SK-N-DZ (cell line): ENCODE results near the gene ARHGEF11.
"Not testable (repeated sequence)": the region's sequence is repeated elsewhere in the genome, so short reads cannot be mapped to it uniquely, and the experiment has no call there.

Source experiments
- DNase-seq: peaks from one replicate; pipeline ENCODE4 v3.0.0-alpha.2; 2015; ENCODE audit warnings: low spot score

The ARHGEF11 gene

DNA sequence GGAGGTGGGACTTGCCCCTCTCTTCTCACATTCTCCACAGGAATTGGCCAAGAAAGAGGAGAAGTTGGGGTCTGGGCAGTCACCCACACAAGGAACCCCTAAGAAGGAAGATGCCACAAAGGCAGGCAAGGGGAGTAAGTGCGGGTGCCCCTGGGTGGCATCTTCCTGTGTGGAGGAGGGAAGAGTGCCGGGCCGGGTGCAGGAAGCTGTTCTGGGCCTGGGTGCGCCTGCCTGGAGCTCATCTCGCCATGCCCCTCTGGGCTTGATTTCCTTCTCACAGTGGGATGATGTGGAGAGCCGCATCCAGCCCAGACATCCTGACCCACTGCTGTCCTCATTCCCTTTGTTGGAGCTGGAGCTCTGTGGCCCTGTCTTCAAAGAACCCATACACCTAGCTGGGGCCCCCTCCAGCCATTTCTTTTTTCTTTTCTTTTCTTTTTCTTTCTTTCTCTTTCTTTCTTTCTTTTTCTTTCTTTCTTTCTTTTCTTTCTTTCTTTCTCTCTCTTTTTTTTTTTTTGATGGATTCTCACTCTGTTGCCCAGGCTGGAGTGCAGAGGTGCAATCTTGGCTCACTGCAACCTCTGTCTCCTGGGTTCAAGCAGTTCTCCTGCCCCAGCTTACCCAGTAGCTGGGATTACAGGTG lies 115.8 kb downstream of the ARHGEF11 start:
- DNase-seq, result no peak

DNA sequence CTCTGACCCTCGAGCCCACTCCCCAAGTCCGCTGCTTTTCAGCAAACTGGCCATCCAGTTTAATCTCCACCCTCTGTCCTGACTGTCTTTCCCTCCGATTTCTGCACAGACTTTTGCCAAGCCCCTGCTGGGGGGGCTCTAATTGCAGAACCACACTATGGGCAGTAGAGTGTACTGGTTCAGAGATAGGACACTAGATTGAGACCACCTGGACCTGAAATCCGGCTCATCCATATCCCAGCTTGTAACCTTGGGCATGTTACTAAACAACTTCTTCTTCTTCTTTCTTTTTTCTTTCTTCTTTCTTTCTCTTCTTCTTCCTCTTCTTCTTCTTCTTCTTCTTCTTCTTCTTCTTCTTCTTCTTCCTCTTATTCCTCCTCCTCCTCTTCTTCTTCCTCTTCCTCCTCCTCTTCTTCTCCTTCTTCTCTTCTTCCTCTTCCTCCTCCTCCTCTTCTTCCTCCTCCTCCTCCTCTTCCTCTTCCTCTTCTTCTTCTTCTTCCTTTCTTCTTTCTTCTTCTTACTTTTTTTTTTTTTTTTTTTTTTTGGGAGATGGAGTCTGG lies 117.4 kb downstream of the ARHGEF11 start:
- no peak for DNase-seq

DNA sequence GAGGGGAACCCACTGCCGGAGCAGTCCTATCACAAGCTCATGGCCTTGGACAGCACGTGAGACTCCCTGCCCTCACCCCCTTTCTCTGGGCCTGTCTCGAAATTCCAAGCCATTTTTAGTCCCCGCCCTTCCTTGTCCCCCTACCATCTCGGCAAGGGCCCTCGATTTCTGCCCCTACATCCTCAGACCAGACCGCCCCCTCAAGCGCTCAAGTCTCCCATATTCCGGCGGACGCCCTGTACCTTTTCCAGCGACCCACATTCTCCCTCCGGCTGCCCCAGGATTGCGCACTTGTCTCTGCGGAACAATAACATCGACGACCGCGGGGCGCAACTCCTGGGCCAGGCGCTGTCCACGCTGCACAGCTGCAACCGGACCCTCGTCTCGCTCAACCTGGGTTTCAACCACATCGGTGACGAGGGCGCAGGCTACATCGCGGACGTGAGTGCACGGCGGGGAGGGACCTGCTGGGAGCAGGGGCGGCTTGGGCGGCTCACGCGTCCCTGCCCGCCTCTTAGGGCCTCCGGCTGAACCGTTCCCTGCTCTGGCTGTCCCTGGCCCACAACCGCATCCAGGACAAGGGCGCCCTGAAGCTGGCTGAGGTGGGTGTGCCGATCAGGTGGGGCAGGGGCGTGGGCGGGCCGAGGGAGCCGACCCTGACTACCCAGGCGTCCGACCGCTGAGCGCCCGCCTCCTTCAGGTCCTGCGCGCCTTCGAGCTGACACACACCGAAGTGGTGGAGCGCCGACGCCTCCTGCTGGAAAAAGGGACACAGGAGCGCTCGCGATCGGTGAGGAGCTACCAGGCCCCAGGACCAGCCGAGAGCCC lies 118.1 kb downstream of the ARHGEF11 start:
- peak; percentile 87 for DNase-seq

DNA sequence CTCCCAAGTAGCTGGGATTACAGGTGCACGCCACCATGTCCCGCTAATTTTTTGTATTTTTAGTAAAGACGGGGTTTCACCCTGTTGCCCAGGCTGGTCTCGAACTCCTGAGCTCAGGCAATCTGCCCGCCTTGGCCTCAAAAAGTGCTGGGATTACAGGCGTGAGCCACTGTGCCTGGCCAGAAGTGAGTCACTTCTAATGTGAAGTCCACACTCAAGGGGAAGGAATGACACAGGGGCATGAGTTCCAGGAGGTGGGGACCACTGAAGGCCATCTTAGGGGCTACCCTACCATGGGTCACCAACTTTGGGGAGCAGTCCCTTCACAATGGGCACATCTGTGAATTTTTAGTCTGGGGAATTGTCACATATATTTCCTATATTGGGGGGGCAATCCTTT lies 118.8 kb downstream of the ARHGEF11 start:
- DNase-seq, result not testable (repeated sequence)

DNA sequence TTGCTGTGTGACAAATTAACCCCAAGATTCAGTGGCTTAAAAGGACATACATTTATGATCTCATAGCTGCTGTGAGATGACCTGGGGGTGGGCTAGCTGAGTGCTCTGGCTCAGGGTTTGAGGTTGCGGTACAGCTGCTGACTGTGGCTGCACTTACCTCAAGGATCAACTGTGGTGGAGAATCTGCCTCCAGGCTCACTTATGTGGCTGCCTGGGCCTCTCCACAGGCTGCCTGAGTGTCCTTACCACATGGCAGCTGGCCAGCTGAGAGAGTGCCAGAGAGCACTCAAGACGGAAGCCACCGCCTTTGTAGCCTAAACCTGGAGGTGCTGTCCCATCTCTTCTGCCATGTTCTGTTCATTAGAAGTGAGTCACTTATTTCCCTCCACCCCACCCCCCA lies 119.4 kb downstream of the ARHGEF11 start:
- no peak for DNase-seq

DNA sequence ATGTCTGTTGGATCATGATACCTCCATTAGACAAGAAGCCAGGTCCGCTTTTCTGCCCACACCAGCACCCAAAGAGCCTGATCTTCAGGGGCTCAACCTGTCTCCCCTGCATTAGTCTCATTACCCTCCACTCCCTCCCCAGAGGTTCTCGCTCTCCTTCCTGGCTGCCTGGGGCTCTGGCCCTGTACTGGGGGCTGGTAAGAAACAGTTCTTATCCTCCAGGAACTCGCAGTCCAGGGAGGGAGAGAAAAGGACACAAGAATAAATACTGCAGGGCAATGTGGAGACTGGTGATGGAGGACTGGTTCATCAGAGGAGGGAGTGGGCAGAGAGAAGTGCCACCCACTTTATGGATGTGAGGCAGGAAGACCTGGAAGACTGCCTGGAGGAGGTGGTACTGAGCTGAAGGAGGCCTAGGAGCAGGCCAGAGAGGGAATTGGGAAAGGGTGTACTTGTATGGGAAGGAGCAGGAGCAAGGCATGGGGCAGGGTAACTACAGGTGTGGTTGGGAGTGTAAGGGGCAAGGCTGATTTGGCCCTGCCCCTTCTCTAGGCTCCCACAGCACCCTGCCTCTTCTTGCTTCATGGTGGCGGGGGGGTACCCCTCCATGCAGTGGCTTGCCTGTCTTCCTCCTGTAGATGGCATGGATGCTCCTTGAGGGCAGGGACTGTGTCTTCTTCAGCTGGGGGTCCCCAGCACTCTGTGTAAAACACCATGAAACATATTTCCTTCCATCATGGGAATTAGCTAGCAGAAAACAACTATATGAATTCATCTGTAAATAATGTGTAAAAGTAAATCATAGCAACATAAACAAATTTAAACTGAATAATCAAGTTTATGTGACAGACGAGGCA lies 120.2 kb downstream of the ARHGEF11 start:
- no peak for DNase-seq

DNA sequence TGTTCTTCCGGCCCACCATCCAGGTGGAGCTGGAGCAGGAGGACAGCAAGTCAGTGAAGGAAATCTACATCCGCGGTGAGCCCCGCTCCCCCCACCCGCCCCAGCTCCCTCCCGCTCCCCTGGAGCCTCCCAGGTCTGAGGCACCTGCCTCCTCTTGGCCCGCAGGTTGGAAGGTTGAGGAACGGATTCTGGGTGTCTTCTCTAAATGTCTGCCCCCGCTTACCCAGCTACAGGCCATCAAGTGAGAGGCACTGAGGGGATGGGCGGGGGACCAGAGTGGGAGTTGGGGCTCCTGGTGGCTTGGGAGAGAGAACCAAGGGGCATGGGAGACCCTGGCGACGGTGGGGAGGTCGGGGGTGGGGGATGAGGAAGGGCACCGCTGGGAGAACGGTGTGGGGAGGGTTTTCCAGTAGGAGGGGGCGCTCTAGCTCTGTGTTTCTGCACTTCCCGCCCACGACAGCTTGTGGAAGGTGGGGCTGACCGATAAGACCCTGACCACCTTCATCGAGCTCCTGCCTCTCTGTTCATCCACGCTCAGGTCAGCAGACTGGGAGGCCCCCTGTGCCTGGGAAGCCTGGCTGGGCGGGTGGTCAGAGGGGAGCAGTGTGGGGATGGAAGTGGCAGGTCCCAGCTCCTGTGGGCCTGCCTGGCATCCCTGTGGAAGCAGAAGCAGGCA lies 120.9 kb downstream of the ARHGEF11 start:
- DNase-seq, result no peak

DNA sequence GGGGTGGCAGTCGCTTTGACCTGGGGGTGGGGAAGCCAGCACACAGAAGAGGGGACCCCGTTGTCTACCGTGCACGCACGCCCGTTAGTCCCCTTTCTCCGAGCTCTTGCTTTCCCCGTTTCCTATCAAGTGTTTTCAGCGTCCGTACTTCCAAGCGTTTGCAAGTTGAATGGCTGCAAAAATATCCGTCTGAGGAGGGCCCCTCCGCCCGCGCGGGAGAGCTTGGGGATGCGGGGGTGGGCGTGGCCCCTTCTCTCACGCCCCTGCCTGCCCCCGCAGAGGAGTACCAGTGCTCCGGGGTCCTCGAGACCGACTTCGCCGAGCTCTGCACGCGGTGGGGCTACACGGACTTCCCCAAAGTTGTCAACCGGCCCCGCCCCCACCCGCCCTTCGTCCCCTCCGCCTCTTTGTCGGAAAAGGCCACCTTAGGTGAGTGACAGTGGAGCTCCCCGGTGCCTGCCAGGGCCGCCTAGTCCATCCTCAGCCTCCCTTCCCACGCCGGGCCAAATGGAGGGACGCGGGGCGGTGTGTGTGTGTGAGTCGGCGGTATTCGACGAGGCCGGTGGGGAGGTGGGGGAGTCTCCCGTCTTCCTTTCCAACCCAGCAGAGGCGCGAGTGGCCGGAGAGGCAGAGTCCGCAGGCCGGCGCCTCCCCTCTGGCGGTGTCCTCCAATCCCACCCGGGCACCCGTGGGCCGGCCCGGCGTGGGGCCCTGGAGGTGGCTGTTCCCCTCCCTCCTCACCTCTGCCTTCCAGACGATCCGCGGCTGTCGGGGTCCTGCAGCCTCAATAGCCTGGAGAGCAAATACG lies 121.7 kb downstream of the ARHGEF11 start:
- DNase-seq, result no peak

DNA sequence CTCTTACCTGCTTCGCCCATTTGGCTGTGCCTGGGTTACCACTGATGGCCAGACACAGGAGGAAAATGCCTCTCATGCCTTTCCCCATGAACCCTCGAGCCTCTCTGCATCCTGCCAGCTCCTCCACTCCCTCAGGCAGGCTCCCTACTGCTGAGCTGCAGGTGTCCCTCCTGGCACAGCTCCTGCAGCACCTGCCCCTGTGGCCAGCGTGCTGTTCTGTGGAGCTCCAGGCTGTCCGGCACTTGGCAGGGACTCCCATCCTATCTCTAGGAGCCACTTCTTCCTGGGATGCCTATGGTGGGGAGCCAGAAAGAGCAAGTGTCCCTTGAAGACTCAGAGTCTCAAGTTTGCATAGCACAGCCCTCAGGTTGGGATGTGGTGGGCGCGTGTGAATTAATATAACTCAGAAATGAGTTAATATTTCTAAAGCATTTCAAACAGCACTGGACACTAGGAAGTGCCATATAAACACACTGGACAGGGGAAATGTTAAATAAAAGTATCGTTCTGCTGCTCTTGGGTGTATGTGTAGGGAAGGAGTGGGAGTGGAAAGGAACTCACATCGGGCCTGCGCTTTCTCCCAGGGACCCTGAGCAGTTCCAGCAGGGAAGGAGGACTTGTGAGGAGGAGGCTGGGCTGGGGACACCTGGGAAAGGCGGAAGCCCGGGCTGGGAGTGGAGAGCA lies 122.4 kb downstream of the ARHGEF11 start:
- DNase-seq, result no peak

DNA sequence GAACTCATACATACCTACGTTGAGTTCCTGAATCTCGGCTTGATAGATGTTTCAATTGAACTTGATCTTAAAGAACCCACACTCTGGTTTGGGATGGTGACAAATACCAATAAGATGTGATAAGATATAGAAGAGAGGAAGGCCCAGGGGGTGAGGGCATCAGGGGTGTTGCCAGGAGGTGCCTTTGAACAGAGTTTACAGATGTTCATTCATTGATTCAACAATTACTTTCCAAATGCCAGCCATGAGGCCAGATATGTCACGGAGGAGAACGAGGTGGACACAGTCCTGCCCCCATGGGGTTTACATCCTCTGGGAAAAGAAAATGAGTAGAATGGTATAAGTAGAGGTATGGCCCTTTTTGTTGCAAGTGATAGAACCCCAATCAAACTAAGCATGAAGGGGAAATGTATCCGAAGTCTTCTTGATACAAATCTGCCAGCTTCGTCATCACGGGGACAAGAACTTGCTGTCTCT lies 124.5 kb downstream of the ARHGEF11 start:
- DNase-seq, result no peak

DNA sequence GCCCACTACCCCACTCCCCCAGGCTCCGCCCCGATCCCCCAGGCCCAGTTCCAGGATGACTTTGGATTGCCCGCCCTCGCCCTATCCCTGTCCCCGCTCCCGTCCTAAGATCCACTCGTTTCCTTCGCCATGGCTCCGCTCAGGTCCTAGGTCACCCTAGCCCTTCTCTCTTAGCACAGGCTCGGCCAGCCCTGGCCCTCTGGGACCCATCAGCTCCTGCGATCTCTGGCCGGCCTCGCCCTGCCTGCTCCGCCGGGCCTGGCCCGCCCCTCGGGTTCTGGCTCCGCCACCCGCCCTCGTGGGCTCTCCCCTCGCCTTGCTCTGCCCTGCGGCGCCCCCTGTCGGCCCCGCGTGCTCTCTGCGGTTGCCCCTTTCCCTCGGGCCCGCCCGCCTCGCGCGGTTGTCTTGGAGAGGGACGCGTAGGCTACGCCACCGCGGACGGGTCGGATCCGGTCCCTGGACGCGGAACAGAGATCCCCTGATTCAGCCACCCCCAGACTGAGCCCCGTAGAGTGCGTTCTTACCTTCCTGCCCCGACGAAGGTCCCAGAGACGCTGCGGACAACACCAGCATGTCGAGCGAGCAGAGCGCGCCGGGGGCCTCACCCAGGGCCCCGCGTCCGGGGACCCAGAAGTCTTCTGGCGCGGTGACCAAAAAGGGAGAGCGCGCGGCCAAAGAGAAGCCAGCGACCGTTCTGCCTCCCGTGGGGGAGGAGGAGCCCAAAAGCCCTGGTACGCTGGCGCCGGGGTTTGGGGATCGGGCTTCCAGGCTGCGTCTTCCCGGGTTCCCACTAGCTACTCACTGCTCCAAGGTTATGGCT lies 125.1 kb downstream of the ARHGEF11 start, which contains the start of gene LRRC71:
Gene LRRC71, plus strand, starts transcription at position 400 of the 820 bp plus-strand sequence. Its CDS starts 172 bp downstream, at position 572.
- DNase-seq, result peak; percentile 82

DNA sequence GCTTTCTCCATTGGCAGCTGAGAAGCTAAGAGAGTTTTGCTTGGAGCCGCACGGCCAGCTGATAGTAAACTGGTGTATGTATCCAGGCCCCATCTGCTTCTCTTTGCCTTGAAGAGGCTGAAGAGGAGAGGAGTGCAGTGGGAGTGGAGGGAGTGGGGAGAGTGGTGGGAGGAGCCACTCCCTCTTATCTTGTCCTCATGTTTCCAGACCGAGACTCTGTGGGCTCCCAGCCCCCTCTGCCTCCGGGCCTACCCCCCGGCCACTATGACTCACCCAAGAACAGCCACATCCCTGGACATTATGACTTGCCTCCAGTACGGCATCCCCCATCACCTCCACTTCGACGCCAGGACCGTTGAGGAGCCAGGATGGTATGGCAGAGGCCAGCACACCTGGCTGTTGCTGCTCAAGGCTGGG lies 131.1 kb downstream of the ARHGEF11 start:
- peak; percentile 65 for DNase-seq

DNA sequence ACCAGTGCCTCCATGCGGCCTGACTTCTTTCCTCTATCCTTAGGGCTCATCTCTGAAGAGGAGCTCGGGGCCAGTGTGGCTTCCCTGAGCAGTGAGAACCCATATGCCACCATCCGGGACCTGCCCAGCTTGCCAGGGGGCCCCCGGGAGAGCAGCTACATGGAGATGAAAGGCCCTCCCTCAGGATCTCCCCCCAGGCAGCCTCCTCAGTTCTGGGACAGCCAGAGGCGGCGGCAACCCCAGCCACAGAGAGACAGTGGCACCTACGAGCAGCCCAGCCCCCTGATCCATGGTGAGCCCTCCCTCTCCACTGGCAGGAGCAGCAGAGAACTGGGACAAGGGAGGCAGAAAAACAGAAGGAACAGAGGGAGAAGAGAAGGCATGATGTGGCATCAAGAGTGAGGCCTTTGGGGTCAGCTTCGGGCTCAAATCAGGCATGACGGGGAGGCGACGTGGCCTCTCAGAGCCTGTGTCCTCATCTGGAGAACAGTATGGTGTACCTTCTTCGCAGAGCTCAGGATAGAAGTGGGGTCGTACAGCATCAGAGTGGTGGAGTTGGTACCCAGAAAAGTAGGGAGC lies 131.6 kb downstream of the ARHGEF11 start:
- DNase-seq, result no peak

DNA sequence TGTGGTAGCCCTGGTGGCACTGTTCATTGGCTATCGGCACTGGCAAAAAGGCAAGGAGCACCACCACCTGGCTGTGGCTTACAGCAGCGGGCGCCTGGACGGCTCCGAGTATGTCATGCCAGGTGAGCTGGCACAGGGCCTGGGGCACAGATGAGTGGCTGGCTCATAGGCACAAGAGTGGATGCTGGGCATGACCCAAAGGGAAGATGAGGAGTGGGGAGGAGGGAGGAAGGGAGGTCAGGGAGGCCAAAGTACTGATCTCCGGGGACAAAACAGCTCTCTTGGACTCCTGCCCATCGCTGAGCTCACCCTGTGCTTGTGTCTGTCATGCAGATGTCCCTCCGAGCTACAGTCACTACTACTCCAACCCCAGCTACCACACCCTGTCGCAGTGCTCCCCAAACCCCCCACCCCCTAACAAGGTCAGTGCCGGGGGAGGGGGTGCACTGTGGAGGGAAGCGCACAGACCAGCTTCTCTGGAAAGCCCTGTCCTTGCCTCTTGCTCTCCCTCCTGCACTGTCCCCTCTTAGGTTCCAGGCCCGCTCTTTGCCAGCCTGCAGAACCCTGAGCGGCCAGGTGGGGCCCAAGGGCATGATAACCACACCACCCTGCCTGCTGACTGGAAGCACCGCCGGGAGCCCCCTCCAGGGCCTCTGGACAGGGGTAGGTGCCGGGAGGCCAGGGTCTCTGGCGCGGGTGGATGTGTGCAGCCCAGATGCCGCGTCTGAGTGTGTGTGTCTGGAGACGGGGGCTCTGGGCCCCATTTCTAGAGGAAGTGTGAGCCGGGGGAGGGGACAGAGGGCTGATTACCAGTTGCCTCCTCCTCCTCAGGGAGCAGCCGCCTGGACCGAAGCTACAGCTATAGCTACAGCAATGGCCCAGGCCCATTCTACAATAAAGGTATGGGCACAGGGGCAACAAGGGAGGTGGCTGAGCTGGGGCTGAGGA lies 132.4 kb downstream of the ARHGEF11 start:
- peak; percentile 75 for DNase-seq

DNA sequence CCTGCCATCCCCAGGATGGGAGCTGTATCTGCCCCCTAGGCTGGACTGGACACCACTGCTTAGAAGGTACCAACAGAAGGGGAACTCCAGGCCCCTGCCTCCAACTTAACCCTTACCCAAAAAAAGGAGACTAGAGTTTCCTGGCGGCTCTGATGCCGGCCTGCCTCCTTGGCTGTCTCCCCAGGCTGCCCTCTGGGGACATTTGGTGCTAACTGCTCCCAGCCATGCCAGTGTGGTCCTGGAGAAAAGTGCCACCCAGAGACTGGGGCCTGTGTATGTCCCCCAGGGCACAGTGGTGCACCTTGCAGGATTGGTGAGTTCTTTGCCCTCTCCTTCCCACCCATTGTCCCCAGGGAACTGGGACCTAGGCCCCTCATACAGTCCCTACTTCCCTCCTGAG lies 133.2 kb downstream of the ARHGEF11 start:
- no peak for DNase-seq

DNA sequence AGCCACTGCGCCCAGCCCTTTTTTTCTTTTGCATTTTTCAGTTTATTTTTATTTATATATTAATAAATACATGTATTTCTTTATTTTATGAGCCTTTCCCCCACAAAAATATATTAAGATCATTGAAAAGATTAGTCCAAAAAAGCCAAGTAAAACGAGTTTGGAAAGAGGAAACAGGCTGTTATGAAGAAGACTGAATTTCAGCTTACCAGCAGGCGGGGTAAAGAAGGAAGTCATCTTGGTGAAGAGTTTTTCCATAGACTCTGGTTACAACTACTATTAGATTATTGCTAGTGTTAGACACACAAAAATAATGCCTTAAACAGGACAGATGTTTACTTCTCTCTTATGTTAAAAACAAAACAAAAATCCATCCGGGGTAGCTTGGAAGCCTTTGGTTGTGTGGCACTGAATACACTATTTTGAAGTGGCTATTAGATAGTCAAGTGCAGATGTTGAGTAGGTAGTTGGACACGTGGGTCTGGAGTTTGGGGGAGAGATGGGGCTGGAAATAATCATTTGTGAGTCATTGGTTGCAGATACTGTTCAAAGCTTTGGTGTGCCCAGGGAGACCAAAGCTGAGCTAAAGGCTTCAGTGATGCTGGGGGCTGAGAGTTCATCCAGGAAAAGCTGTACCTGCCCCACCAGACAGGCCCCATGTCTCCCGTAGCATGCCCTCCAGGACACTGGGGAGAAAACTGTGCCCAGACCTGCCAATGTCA lies 133.8 kb downstream of the ARHGEF11 start:
- DNase-seq, result no peak
